AG09309 (cell line): ENCODE data around the gene HVCN1.
"Not testable (repeated sequence)": the region's sequence is repeated elsewhere in the genome, so short reads cannot be mapped to it uniquely, and the experiment has no call there.

Experiments used
- DNase-seq: peaks from one replicate; pipeline ENCODE4 v3.0.0-alpha.2; 2010; ENCODE audit warnings: low read depth
- H3K4me3 ChIP-seq: 2 replicates; pipeline ENCODE4 v1.5.1; 2011; ENCODE audit warnings: mild to moderate bottlenecking, low read depth, low read length, moderate library complexity; ENCODE audit not compliant: control insufficient read depth
- TF ChIP-seq, protein P1 (sequence below): IDR thresholded peaks from 2 replicates; pipeline ENCODE4 v1.5.1; 2011; ENCODE audit warnings: mild to moderate bottlenecking, low read depth, low read length, inconsistent platforms; ENCODE audit not compliant: insufficient read depth, control insufficient read depth; ENCODE audit errors: missing control alignments

The HVCN1 gene

GRCh38 chr12:110613771-110614684 is 74.9 kb downstream of the HVCN1 start, which contains the start of gene TCTN1:
Gene TCTN1, plus strand, starts transcription at chr12:110614129. Its CDS starts 54 bp downstream, at chr12:110614183.
- H3K4me3 ChIP-seq = peak within 1 kb of the TSS; percentile 85
- DNase-seq = peak; percentile 64
- TF ChIP-seq, protein P1, sequence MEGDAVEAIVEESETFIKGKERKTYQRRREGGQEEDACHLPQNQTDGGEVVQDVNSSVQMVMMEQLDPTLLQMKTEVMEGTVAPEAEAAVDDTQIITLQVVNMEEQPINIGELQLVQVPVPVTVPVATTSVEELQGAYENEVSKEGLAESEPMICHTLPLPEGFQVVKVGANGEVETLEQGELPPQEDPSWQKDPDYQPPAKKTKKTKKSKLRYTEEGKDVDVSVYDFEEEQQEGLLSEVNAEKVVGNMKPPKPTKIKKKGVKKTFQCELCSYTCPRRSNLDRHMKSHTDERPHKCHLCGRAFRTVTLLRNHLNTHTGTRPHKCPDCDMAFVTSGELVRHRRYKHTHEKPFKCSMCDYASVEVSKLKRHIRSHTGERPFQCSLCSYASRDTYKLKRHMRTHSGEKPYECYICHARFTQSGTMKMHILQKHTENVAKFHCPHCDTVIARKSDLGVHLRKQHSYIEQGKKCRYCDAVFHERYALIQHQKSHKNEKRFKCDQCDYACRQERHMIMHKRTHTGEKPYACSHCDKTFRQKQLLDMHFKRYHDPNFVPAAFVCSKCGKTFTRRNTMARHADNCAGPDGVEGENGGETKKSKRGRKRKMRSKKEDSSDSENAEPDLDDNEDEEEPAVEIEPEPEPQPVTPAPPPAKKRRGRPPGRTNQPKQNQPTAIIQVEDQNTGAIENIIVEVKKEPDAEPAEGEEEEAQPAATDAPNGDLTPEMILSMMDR = no peak

GRCh38 chr12:110613071-110613770 is 75.7 kb downstream of the HVCN1 start:
- TF ChIP-seq, protein P1 = no peak

GRCh38 chr12:110606253-110606611 is 82.7 kb downstream of the HVCN1 start:
- DNase-seq = no peak
- H3K4me3 ChIP-seq = no peak overlapping the region
- TF ChIP-seq, protein P1 = no peak

More at GRCh38 chr12:110613071-110613770, 75.7 kb downstream of the HVCN1 start:
- H3K4me3 ChIP-seq = peak overlapping the region; percentile 85
- DNase-seq = no peak

GRCh38 chr12:110602085-110602814 is 86.7 kb downstream of the HVCN1 start:
- H3K4me3 ChIP-seq, DNase-seq: not testable (repeated sequence)
- TF ChIP-seq, protein P1 = peak; percentile 67

- DNase-seq = peak; percentile 33
- TF ChIP-seq, protein P1 = peak; percentile 34
- H3K4me3 ChIP-seq = no peak overlapping the region
These were observed 88.7 kb downstream of the HVCN1 start for GRCh38 chr12:110600254-110600653.

GRCh38 chr12:110599334-110599733 is 89.6 kb downstream of the HVCN1 start:
- TF ChIP-seq, protein P1 = no peak
- no peak for DNase-seq
- H3K4me3 ChIP-seq = no peak overlapping the region
